HEK293 (cell line): ENCODE measurements around the gene REV3L.

Experiments used
- CTCF ChIA-PET: fragments of 350-600 bp; formaldehyde crosslinking; extraction: SDS; loops from one replicate; lab custom pipeline; 2021; ENCODE audit warnings: antibody characterized with exemption; lab: Yijun Ruan, JAX
- POLR2A ChIA-PET: fragments of 300-600 bp; formaldehyde crosslinking; extraction: SDS; loops from one replicate; lab custom pipeline; 2020; ENCODE audit warnings: antibody characterized with exemption, inconsistent platforms; lab: Yijun Ruan, JAX
- H3K27ac ChIP-seq: fragments of 200-500 bp; sonication (Bioruptor generic); 2 replicates; pipeline ENCODE4 v1.5.1; 2014; ENCODE audit warnings: low read depth, low read length, control low read depth, inconsistent platforms; ENCODE audit errors: extremely low read depth
- H3K36me3 ChIP-seq, 2 experiments: fragments of 200-500 bp in 1 of 2; sonication (Bioruptor generic) in 1 of 2; 1 replicate in 1 of 2; 2 replicates in 1 of 2; pipeline ENCODE4 v1.5.1; 2014 to 2017; ENCODE audit warnings: inconsistent platforms in 2 of 2, low read length in 2 of 2; ENCODE audit not compliant: control insufficient read depth in 2 of 2, insufficient read depth in 1 of 2
- H3K4me1 ChIP-seq: fragments of 200-500 bp; sonication (Bioruptor generic); 2 replicates; pipeline ENCODE4 v1.5.1; 2014; ENCODE audit warnings: mild to moderate bottlenecking, low read length, inconsistent platforms; ENCODE audit not compliant: control insufficient read depth, insufficient read depth
- H3K4me3 ChIP-seq: 2 replicates; pipeline ENCODE4 v1.5.1; 2011; ENCODE audit warnings: low read depth, mild to moderate bottlenecking, control low read depth, low read length, moderate library complexity
- H3K9me3 ChIP-seq: fragments of 200-500 bp; sonication (Bioruptor generic); 2 replicates; pipeline ENCODE4 v1.5.1; 2014; ENCODE audit warnings: low read depth, low read length, inconsistent platforms; ENCODE audit not compliant: control insufficient read depth, insufficient read depth
- SCRT1 ChIP-seq: fragments of 450-650 bp; formaldehyde crosslinking; IDR thresholded peaks from 2 replicates; pipeline ENCODE4 v1.5.1; 2016; ENCODE audit warnings: missing biosample characterization, missing genetic modification characterization, borderline replicate concordance
- SCRT2 ChIP-seq: fragments of 450-650 bp; formaldehyde crosslinking; IDR thresholded peaks from 2 replicates; pipeline ENCODE4 v1.5.1; 2016; ENCODE audit warnings: missing biosample characterization, missing genetic modification characterization
- SP7 ChIP-seq: fragments of 450-650 bp; formaldehyde crosslinking; IDR thresholded peaks from 2 replicates; pipeline ENCODE4 v1.5.1; 2016; ENCODE audit warnings: missing biosample characterization, missing genetic modification characterization
- ZBTB44 ChIP-seq: fragments of 450-650 bp; IDR thresholded peaks from 2 replicates; pipeline ENCODE4 v1.5.1; 2018; ENCODE audit warnings: missing biosample characterization, mild to moderate bottlenecking, missing genetic modification characterization
- ZNF18 ChIP-seq: fragments of 450-650 bp; formaldehyde crosslinking; IDR thresholded peaks from 2 replicates; pipeline ENCODE4 v1.5.1; 2016; ENCODE audit warnings: missing biosample characterization, missing genetic modification characterization
- ZNF24 ChIP-seq: fragments of 450-650 bp; formaldehyde crosslinking; IDR thresholded peaks from 2 replicates; pipeline ENCODE4 v1.5.1; 2016; ENCODE audit warnings: missing biosample characterization, missing genetic modification characterization
- ZNF302 ChIP-seq: fragments of 450-650 bp; formaldehyde crosslinking; IDR thresholded peaks from 2 replicates; pipeline ENCODE4 v1.5.1; 2016; ENCODE audit warnings: missing biosample characterization, missing genetic modification characterization, low read depth
- ZNF350 ChIP-seq: fragments of 450-650 bp; formaldehyde crosslinking; IDR thresholded peaks from 2 replicates; pipeline ENCODE4 v1.5.0; 2017; ENCODE audit warnings: missing biosample characterization, mild to moderate bottlenecking, missing genetic modification characterization
- ZNF433 ChIP-seq: fragments of 450-650 bp; formaldehyde crosslinking; IDR thresholded peaks from 2 replicates; pipeline ENCODE4 v1.5.1; 2016; ENCODE audit warnings: missing biosample characterization, missing genetic modification characterization, low read depth
- ZNF501 ChIP-seq: fragments of 450-650 bp; formaldehyde crosslinking; IDR thresholded peaks from 2 replicates; pipeline ENCODE4 v1.5.1; 2016; ENCODE audit warnings: missing biosample characterization, missing genetic modification characterization
- ZNF529 ChIP-seq: fragments of 450-650 bp; formaldehyde crosslinking; IDR thresholded peaks from 2 replicates; pipeline ENCODE4 v1.5.1; 2017; ENCODE audit warnings: missing genetic modification characterization, missing biosample characterization; ENCODE audit not compliant: insufficient replicate concordance
- ZNF548 ChIP-seq: fragments of 450-650 bp; formaldehyde crosslinking; IDR thresholded peaks from 2 replicates; pipeline ENCODE4 v1.5.1; 2016; ENCODE audit warnings: missing biosample characterization, missing genetic modification characterization
- ZNF549 ChIP-seq: fragments of 450-650 bp; IDR thresholded peaks from 2 replicates; pipeline ENCODE4 v1.5.1; 2018; ENCODE audit warnings: missing biosample characterization, missing genetic modification characterization, mild to moderate bottlenecking, inconsistent platforms, moderate library complexity
- ZNF558 ChIP-seq: fragments of 450-650 bp; formaldehyde crosslinking; IDR thresholded peaks from 2 replicates; pipeline ENCODE4 v1.5.1; 2016; ENCODE audit warnings: missing biosample characterization, missing genetic modification characterization
- ZNF658 ChIP-seq: fragments of 450-650 bp; formaldehyde crosslinking; IDR thresholded peaks from 2 replicates; pipeline ENCODE4; 2016; ENCODE audit warnings: missing biosample characterization, missing genetic modification characterization
- ZNF660 ChIP-seq: fragments of 450-650 bp; IDR thresholded peaks from 2 replicates; pipeline ENCODE4 v1.5.1; 2018; ENCODE audit warnings: missing biosample characterization, mild to moderate bottlenecking, missing genetic modification characterization
- TF ChIP-seq, protein P1 (sequence below): fragments of 450-650 bp; formaldehyde crosslinking; IDR thresholded peaks from 2 replicates; pipeline ENCODE4 v1.5.1; 2016; ENCODE audit warnings: missing biosample characterization, missing genetic modification characterization, low read depth
- TF ChIP-seq, protein P2 (sequence below): fragments of 450-650 bp; formaldehyde crosslinking; IDR thresholded peaks from 2 replicates; pipeline ENCODE4 v1.5.1; 2017; ENCODE audit warnings: missing biosample characterization, missing genetic modification characterization

REV3L gene

DNA sequence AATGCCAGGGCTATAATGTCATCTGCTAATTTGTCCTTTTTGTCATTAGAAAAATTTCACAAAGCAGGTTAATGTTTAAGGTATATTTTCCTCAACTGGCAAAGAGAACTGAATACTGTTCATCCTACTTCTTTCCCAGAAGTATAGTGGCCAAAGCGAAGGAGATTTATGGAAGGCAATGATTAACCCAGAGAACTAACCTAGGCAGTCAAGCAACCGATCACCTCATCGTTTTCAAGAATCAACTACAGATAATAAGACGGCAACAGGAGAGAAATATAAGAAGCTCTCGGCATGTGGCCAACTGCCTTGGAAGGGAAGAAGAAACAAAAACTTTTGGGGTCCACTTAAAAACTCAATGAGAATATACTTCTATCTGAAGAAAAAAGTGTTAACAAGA, 38.2 kb downstream of the REV3L start (continued):
- no peak for TF ChIP-seq ZNF18 (tag by site-specific recombination)
- no peak for TF ChIP-seq ZNF24
- no peak for TF ChIP-seq ZNF302 (tag by site-specific recombination)
- TF ChIP-seq ZNF548 = no peak
- no peak for TF ChIP-seq ZNF433
- TF ChIP-seq ZNF529 (tag by site-specific recombination) = no peak
- TF ChIP-seq, all 188 proteins: peak for 0

DNA sequence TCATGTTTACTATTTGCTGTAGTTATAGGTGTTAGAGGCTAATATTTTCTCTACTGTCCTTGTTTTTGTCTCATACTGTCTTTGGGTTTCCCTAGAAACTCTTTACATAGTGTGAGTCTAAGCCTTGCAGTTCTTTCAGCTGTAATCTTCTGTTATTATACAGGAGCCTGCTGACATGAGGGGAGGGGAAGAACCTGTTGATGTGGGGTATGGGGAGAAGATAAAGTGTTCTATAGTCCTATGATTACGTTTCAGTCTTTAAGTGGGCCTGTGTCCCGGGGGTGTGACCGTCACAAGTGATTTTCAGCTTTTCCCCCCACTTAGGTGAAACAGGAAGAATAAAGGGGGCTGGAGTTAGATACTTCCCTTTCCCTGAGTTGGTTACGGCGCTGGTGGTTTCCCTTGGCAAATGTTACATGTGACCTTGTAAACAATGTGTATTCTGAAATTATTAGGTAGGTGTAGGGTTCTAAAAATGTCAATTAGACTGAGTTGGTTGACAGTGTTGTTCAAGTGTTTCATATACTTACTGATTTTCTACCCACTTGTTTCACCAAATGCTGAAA, 41.3 kb downstream of the REV3L start:
- no peaks in the 10 kb centered on the region; a peak in 1 of 3 replicates for H3K36me3 ChIP-seq
- no peaks in the 10 kb centered on the region for H3K9me3 ChIP-seq
- peak; percentile 18; the same call in 1 of the 2 replicates for TF ChIP-seq SCRT1 (tag by site-specific recombination)
- no peak for TF ChIP-seq ZNF501
- TF ChIP-seq SCRT2 = peak; percentile 84
- TF ChIP-seq, all 188 proteins: peak for 2
- CTCF ChIA-PET = interaction anchor here (0.6 kb wide), 1 partner anchor 144 kb away, joined by 3 read pairs; no protein-coding TSS in a partner anchor
- POLR2A ChIA-PET = no interaction called here
- Histone ChIP-seq H3K4me3 (no peak overlapping the region), H3K27ac (no peak overlapping the region), H3K4me1 (no peaks in the 10 kb centered on the region)

GRCh38 chr6:111439171-111439570, 43.8 kb downstream of the REV3L start:
- no peak overlapping the region for H3K4me3 ChIP-seq
- TF ChIP-seq, protein P1, sequence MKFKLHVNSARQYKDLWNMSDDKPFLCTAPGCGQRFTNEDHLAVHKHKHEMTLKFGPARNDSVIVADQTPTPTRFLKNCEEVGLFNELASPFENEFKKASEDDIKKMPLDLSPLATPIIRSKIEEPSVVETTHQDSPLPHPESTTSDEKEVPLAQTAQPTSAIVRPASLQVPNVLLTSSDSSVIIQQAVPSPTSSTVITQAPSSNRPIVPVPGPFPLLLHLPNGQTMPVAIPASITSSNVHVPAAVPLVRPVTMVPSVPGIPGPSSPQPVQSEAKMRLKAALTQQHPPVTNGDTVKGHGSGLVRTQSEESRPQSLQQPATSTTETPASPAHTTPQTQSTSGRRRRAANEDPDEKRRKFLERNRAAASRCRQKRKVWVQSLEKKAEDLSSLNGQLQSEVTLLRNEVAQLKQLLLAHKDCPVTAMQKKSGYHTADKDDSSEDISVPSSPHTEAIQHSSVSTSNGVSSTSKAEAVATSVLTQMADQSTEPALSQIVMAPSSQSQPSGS = 0 out of 2 replicates have a peak, but pooled peaks have one; percentile 22
- TF ChIP-seq ZNF350 (tag by site-specific recombination) (0 out of 2 replicates have a peak, but pooled peaks have one; percentile 7), SP7 (no peak), ZNF549 (tag by site-specific recombination) (no peak)
- TF ChIP-seq, all 188 proteins: peak for 2
- POLR2A ChIA-PET = no interaction called here
- Histone ChIP-seq H3K36me3 (no peaks in the 10 kb centered on the region; a peak in 1 of 3 replicates), H3K9me3 (no peaks in the 10 kb centered on the region), H3K27ac (no peak overlapping the region), H3K4me1 (no peaks in the 10 kb centered on the region)
- CTCF ChIA-PET = interaction anchor here (1.6 kb wide), 1 partner anchor 10 kb away, joined by 3 read pairs; no protein-coding TSS in a partner anchor

DNA sequence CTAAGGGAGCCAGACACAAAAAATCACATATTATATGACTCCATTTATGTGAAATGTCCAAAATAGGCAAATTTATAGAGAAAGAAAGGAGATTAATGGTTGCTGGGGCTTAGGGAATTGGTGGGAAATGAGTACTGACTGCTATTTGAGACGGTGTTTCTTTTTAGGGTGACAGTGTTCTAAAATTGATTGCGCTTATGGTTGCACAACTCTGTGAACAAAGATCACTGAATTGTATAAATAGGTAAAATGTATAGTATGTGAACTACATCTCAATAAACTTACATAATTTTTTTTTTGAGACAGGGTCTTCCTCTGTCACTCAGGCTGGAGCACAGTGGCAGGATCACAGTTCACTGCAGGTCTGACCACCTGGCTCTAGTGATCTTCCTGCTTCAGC, 45.4 kb downstream of the REV3L start:
- H3K4me1 ChIP-seq = no peaks in the 10 kb centered on the region
- H3K36me3 ChIP-seq = no peaks in the 10 kb centered on the region; a peak in 1 of 3 replicates
- ChIA-PET CTCF (no interaction called here), POLR2A (no interaction called here)
- no peak overlapping the region for H3K27ac ChIP-seq
- no peak overlapping the region for H3K4me3 ChIP-seq
- TF ChIP-seq ZNF660 (tag by site-specific recombination) (no peak), ZBTB44 (tag by site-specific recombination) (no peak), ZNF658 (no peak), ZNF558 (tag by site-specific recombination) (no peak)
- TF ChIP-seq, protein P2, sequence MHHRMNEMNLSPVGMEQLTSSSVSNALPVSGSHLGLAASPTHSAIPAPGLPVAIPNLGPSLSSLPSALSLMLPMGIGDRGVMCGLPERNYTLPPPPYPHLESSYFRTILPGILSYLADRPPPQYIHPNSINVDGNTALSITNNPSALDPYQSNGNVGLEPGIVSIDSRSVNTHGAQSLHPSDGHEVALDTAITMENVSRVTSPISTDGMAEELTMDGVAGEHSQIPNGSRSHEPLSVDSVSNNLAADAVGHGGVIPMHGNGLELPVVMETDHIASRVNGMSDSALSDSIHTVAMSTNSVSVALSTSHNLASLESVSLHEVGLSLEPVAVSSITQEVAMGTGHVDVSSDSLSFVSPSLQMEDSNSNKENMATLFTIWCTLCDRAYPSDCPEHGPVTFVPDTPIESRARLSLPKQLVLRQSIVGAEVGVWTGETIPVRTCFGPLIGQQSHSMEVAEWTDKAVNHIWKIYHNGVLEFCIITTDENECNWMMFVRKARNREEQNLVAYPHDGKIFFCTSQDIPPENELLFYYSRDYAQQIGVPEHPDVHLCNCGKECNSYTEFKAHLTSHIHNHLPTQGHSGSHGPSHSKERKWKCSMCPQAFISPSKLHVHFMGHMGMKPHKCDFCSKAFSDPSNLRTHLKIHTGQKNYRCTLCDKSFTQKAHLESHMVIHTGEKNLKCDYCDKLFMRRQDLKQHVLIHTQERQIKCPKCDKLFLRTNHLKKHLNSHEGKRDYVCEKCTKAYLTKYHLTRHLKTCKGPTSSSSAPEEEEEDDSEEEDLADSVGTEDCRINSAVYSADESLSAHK (tag by site-specific recombination) = no peak
- H3K9me3 ChIP-seq = no peaks in the 10 kb centered on the region
